GM18517 (cell line): ENCODE data around the gene PCYT2.

Experiments
- ATAC-seq: cut with Tn5 transposase; IDR thresholded peaks from one replicate; pipeline ENCODE4 v1.9.1; 2021; ENCODE audit warnings: mild to moderate bottlenecking, moderate library complexity; ENCODE audit not compliant: unreplicated experiment

Gene PCYT2

DNA sequence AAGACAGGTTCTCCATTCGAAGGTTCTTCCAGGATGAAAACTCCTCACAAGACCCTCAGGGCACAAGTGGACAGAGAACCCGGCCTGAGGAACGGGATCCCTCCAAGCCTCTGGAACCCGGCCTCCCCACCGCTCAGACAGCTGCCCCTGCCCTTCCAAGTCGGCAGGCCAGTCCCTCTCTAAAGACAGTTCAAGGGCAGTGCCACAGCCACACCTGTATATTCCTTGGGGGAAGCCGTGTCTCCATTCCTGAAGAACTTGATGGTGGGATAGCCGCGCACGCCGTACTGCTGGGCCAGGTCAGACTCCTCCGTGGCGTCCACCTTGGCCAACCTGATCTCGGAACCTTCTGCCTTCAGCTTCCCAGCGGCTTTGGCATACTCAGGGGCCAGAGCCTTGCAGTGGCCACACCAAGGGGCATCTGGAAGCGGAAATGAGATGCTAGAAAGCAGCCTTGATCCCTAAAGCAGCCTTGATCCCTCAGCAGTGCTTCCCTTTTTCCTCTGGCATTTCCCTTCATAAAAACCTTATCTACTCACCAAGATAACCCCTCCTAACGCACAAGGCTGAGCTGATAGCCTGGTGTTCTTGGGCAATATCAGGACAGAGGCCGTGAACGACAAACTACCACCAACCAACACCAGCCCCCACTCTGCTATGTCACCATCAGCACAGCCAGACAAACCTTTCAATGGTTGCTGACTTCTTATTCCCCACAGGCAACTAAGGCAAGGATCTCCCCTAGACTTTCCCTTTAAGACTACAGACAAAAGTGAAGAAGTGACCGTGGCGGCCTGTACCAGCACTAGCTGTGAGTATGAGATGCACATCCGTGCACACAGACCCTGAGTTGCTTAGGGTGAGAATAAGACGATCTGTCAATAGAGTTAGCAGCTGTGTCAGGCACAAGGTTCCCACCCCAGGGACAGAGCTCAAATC, 52.0 kb downstream of the PCYT2 start:
- no peak for ATAC-seq

DNA sequence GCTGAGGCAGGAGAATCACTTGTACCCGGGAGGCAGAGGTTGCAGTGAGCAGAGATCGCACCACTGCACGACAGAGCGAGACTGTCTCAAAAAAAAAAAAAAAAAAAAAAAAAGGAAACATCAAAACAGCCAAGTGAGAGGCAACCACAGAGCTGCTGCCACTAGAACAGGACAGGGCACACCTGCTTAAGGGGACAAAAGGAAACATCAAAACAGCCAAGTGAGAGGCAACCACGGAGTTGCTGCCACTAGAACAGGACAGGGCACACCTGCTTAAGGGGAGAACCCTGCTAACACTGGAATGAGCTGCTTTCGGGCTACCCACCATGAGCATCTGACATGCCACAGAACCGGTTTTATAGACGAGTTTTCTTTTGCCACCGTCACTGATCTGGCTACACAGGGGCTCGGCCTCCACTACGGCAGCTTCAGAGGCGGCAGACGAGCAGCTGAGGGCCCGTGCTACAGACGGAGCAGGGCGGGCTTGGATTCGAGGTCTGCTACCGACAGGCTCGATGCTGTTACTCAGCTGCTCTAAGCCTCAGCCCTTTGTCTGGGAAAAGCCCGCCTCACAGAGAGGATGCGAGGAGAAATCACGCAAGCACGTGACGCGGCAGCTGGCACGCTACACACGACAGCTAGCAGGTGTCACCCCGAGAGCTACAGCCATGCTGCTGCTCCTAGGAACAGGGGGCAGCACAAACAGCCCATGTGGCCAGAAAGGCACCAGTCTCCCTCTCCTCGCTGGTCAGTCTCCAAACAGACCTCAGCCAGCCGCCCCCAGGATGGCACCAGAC, 52.8 kb downstream of the PCYT2 start:
- no peak for ATAC-seq

DNA sequence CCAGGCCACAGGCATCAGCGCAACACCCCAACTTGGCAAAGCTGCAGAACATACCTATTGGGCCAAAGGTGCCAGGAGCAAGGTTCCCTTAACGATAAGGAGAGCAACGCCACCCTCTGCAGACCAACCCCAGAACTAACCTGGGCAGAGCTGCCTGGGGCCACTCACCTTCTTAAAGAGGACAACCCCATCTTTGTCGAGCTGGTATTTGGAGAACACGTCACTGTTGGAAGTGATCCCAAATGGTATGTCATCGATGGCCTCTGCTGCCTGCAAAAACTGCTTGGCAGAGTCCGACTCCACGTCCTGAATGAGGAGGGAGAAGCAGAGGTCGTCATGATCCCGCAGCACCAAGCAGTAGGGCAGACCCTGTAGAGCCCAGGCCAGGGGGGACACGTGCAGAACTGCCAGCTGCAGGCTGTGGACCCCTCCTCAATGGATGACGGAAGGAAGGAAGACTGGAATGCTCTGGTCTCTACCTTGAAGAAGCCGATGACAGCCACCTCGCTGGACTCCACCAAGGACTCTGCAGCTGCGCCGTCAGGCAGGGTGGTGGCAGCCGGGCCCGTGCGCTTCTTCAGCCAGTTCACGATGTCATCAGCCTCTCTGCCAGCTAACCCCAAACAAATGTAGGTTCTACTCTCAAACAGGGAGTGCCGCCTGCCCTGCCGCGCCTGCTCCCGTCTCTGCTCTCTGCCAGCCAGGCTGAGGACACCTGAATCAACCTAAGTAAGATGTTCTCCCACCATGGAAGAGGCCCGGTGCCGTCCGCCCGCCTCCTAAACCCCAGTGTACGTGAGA, 56.0 kb downstream of the PCYT2 start:
- no peak for ATAC-seq

DNA sequence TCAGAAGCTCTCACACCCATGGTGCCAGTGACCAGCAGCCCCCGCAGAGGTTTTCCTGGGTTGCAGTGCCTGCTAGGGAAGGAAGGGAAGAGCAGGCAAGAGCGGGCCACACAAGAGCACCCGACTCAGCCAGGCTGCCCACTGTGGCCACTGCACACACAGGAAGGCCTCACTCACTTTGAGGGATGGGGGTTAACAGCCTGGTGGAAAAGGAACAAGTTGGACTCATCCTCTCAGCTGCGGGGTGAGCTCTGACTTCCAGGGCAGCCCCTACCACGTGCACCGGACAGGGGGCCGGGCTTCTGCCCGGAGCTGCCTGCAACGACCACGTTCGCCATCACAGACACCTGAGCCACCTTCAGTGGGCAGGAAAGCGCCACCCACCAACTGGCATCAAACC, 59.0 kb downstream of the PCYT2 start:
- ATAC-seq = no peak

DNA sequence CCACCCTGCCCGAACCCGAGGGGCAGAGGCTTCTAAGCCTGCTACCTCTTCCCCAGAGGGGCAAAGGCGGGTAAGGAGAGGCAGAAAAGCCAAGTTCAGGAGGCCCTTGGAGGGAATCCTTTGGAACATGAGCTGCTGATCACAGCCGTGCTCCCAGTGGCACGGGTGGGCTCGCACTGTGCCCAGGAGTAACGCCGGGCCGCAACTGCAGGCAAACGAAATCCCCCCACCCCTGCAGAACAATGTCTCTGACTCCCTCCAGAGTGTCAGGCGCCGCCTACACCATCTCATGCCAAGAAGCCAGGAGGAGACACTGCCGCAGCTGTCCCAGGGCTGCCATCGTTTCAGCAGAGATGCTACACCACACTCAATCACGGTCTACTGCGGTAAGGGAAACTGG, 59.8 kb downstream of the PCYT2 start:
- no peak for ATAC-seq
